Astrocyte of the cerebellum (primary cell): Measurements from ENCODE around the gene ARHGEF7.

Source experiments
- DNase-seq: peaks from one replicate; pipeline ENCODE4 v3.0.0-alpha.2; 2011; ENCODE audit warnings: low read depth
- H3K4me3 ChIP-seq: 2 replicates; pipeline ENCODE4 v1.5.1; 2011; ENCODE audit warnings: mild to moderate bottlenecking, low read depth, low read length, moderate library complexity
- CTCF ChIP-seq: IDR thresholded peaks from 2 replicates; pipeline ENCODE4 v1.5.1; 2012; ENCODE audit warnings: low read length, low read depth, moderate library complexity, mild to moderate bottlenecking; ENCODE audit errors: missing control alignments
- in situ Hi-C: cut with HindIII; loops from 2 replicates; pipeline ENCODE4 v1.10.0; 2017; ENCODE audit warnings: low sequenced_read_pairs

Gene ARHGEF7

GRCh38 chr13:111215081-111216047, 100.3 kb downstream of the ARHGEF7 start:
- no peak overlapping the region for H3K4me3 ChIP-seq
- in situ Hi-C loops: no loop called here
- DNase-seq: no peak
- TF ChIP-seq CTCF: no peak

- peak; percentile 19 for DNase-seq
- in situ Hi-C loops: no loop called here
These were observed 101.3 kb downstream of the ARHGEF7 start for GRCh38 chr13:111216166-111216960.

GRCh38 chr13:111217641-111218040, 102.5 kb downstream of the ARHGEF7 start:
- no peak for TF ChIP-seq CTCF
- H3K4me3 ChIP-seq: no peak overlapping the region
- in situ Hi-C loops: no loop called here
- no peak for DNase-seq

More at GRCh38 chr13:111216166-111216960, 101.3 kb downstream of the ARHGEF7 start:
- H3K4me3 ChIP-seq: no peak overlapping the region
- peak; percentile 60 for TF ChIP-seq CTCF

GRCh38 chr13:111219280-111219679, 104.2 kb downstream of the ARHGEF7 start:
- DNase-seq: peak; percentile 51
- no peak overlapping the region for H3K4me3 ChIP-seq
- in situ Hi-C loops: no loop called here
- TF ChIP-seq CTCF: no peak

GRCh38 chr13:111219950-111220349, 104.8 kb downstream of the ARHGEF7 start:
- no peak for TF ChIP-seq CTCF
- in situ Hi-C loops: no loop called here
- DNase-seq: no peak
- no peak overlapping the region for H3K4me3 ChIP-seq

- in situ Hi-C loops: no loop called here
- no peak overlapping the region for H3K4me3 ChIP-seq
- no peak for DNase-seq
- TF ChIP-seq CTCF: no peak
These were observed 110.1 kb downstream of the ARHGEF7 start for GRCh38 chr13:111225166-111225565.
